SH-SY5Y (cell line): ENCODE data around the gene EFNA2.

Experiments
- GATA2 ChIP-seq: IDR thresholded peaks from 2 replicates; pipeline ENCODE4 v1.6.1; 2011; ENCODE audit warnings: mild to moderate bottlenecking, low read depth, low read length
- GATA3 ChIP-seq: IDR thresholded peaks from 2 replicates; pipeline ENCODE4 v1.6.1; 2011; ENCODE audit warnings: low read depth, mild to moderate bottlenecking, low read length, moderate library complexity

Gene EFNA2

GRCh38 chr19:1299801-1300200, 14.1 kb downstream of the EFNA2 start:
- TF ChIP-seq GATA2 = no peak
- TF ChIP-seq GATA3 = no peak

DNA sequence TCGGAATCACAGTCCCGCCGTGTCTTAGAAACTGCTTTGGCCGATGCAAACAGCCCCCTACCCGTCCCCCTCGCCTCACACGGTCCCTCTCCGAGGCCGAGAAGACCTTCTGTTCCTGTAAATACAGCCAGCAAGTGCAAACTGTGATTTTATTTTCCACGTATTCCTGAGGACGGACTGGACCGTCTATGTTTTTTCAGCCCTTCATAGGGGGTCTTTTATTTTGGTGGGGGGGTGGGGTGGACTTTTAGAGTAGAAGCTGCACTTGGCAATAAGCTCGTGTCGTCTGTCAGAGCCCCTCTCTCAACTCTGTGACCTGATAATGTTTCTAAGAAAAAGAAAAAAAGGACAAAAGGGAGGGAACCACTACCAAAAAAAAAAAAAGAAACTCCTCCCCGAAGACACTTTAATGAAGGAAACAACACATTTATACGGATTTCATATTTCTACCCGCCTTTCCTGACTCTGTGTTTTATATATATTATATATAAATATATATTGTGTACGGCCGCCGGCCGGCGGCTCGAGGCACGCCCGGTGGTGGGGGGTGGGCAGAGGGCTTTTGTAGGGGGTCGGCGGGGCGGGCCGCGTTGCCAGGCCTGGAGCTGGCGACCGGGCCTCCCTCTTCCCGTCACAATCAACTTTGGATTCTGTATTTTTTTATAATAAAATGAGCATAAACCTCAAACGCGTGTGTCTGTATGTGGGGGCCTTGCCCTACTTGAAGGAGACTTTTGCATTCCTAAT, 15.2 kb downstream of the EFNA2 start:
- TF ChIP-seq GATA3 (no peak), GATA2 (no peak)

- no peak for TF ChIP-seq GATA2
- TF ChIP-seq GATA3 = no peak
Observed at GRCh38 chr19:1302533-1303239, 17.0 kb downstream of the EFNA2 start.

DNA sequence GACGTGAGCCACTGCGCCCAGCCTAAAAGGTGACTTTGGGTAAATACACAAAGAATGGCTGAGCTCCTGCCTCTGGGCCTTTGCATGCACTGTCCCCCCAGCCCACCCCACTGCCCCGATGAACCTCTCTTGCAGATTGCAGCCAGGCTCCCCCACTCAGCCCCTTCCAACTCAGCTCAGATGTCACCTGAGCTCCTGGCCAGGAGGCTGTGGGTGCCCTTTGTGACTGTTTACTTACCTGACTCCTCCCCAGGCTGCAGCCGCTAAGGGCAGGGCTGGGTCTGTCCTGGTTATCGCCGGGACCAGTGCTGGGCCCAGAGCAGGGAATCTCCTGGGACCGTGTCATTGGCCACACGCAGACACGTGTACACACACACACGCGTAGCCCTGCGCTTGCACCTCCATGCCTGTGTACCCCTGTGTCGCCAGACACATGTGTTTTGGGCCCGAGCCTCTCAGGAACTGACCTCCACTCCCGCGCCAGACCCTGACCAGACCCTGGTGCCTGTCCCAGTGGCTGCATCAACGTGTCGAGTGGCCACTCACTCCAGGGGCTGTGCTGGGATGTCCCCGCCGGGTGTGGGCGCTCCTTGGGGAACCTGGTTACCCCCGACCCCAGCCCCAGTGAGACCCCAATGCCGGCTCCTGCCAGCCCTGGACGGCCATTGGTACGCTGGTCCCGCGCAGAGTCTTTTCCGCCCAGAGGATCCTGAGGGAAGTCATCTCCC, 18.7 kb downstream of the EFNA2 start:
- TF ChIP-seq GATA2 (no peak), GATA3 (no peak)

DNA sequence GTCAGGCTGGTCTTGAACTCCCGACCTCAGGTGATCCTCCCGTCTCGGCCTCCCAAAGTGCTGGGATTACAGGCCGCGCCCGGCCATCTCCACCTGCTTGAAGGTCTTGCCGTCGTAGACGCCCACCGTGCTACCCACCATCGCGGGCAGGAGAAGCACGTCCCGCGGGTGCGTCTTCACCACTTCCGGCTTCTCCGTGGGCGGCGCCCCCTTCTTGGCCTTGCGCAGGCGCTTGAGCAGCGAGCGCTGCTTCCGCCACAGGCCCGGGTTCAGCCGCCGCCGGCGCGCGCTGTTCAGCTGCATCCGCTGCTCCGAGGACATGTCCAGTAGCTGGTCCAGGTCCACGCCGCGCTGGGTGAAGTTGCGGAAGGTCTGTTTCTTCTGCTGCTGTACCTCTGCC, 21.6 kb downstream of the EFNA2 start:
- TF ChIP-seq GATA2 (no peak), GATA3 (no peak)

DNA sequence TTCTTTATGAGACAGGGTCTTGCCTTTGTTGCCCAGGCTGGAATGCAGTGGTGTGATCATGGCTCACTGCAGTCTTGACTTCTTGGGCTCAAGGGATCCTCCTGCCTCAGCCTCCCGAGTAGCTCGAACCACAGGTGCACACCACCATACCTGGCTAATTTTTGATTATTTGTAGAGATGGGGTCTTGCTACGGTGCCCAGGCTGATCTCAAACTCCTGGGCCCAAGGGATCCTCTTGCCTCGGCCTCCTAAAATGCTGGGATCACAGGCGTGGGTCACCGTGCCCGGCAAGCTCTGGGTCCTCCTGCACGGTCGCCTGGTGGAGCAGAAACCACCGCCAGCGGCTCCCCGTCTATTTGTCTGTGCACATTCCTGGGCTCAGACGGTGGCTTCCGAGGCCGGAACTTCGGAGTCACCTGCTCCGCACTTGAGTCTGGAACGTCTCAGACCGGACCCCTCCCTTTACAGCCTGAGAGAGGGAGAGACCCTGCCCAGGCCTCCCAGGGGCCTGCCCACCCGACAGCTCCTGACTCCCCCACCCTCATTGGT, 22.2 kb downstream of the EFNA2 start:
- no peak for TF ChIP-seq GATA2
- no peak for TF ChIP-seq GATA3

- TF ChIP-seq GATA3 = no peak
- no peak for TF ChIP-seq GATA2
Observed at GRCh38 chr19:1308718-1309117, 23.0 kb downstream of the EFNA2 start.

DNA sequence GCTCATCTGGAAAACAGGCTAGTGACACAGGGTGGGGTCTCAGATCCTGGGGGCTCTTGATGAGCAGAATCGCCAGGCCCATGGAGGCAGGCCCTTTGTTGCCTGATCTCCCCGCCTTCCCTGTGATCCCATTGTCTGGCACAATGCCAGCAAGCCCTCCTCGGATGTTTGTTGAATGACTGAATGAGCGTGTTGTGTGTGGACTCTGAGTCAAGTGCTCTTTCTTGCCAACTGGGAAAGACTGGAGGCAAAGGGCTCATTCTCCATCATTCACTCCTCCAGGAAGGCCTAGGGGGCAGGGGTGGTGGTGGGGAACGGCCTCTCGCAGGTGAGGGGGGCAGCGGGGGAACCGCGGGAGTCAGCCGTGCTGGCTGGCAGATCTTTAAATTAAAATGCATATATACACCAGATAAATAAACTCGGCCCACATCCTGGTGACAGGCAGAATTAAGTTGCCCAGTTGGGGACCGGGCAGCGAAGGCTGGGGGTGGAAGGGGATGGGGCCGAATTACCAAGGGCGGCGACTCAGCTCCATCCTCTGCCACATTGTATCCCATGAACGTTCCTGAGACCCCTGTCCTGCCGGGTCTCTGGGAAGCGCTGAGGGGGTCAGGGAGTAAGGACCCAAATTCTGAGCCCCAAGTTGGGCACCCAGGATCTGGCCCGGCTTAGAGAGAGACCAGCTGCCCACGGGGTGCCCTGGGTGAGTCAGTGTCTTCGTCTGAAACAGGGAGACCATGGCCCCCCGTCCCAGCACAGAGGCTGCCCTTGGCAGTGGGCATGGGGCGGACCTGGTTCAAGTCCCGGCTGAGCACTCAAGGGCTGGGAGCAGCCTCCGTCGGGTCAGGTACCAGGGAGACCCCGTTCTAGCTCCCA, 24.5 kb downstream of the EFNA2 start:
- TF ChIP-seq GATA2 (no peak), GATA3 (no peak)

GRCh38 chr19:1310853-1311180, 25.1 kb downstream of the EFNA2 start:
- TF ChIP-seq GATA2 (no peak), GATA3 (no peak)

- TF ChIP-seq GATA2 (no peak), GATA3 (no peak)
Observed at GRCh38 chr19:1311543-1312091, 25.9 kb downstream of the EFNA2 start.

DNA sequence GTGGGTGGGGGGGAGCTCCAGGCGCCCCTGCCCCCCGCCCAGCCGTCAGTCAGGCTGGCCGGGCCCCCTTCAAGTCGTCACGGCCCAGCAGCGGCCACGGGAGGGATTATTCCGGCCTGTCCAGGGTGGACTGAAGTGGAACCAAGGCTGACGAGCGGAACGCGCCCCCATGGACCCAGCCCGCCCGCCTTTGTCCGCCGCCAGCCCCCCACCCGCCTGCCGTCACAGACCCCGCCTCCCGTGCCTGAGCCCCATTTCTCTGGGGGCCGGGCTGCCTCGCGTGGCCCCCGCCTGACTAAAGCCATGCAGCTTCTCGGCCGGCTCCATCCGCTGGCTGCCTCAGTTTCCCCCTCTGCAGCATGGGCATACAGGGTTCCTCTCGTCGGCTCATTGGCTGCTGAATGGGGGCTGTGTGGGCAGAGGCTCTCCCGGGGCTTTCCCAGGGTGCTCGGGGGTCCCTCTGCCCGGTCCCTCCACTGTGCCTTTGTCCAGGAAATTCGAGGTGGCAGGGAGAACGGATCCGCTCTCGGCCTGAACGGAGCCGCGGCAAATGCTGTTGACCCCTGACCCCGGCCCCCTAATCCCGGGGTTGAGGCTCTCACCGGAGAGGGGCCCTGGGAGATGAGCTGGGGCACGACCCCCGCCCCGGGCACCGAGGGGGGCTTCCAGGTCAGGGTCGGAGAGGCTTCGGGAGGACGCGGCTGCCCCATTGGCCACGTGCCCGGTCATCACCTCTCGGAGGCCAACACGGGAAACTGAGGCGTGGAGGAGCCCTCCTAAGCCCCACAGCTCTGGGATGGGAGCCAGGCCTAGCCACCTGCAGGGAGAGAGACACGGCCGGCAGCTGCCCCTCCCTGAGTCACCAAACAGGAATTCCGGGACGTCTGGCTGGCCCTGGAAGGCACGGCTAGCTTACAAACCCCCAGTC, 27.4 kb downstream of the EFNA2 start:
- TF ChIP-seq GATA2 (no peak), GATA3 (no peak)
